NCI-H187 (cell line): Measurements from ENCODE around the gene OXCT1.

Source experiments
- DNase-seq, 2 experiments: peaks; one replicate each; lab custom pipeline; 2025; lab: John Stamatoyannopoulos, UW

The OXCT1 gene

GRCh38 chr5:41869724-41870626 lies at the start of gene OXCT1:
Gene OXCT1 (minus strand): TSS chr5:41870425. CDS start chr5:41870358, 67 bp downstream.
- peak; percentile 71 to 93 for DNase-seq

DNA sequence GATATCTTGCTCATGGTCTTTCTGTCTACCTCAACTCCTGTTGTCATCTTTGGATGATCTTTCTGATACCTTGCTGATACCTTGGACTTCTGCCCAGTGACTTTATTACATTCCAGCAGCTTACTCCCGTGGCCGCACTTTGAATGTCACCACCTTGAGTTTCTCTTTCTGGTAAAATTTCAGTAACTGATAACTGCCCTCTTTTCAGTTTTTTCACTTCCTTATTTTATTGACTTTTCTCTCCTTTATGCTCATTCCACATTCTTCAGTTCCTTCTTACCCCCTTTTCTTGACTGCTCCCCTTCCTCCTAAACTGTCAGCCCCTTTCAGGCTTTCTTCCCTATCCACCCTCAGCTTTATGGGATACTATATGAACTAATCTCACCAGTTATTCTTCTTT lies 47.9 kb upstream of the OXCT1 start:
- no peak for DNase-seq

DNA sequence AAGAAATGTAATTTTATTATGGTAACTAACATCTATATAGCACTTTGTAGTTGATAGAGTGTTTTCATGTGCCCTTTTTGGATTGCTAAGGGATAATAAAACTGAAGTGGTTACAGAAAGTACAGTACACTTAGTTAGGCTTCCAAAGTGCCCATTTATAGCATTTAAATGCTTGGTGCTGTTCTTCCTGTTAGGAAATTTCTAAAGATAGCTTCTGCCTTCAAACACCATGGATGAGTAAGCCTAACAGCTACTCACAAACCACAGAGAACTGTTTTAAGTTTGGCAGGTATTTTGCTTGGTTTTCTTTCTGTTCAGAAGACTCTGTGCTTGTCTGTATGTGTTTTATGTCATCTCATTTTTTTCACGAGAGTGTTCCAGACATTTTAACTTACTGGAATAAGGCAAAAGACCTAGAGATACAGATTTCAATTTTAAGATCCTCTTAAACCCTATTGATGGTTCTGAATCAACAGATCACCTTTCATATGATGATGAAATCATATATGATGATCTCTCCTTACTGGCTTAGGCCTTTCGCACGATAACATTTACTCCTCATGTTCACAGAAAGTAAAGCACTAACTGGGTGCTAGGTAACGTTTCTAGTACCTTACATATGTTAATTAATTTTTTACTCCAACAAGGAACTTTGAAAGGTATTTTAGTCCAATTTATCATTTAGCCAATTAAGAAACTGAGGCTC lies 38.3 kb upstream of the OXCT1 start:
- no peak for DNase-seq

DNA sequence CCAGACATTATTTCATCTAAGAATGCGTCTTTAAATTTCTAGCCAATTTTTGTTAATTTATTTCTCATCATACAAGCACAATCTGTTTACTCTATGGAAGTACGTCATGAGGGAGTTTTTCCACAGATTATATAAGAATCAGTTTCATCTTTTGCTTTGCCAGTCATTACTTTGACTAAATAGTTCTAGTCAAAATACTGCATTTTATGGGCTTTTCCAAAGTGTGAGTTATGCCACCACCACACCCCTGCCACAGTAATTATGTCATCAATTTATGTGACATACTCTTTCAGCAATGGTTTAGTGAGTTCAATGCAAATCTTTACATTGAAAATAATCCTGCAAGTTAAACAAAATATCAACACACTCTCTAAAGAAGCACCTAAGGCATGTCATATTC lies 35.9 kb upstream of the OXCT1 start:
- DNase-seq = no peak

DNA sequence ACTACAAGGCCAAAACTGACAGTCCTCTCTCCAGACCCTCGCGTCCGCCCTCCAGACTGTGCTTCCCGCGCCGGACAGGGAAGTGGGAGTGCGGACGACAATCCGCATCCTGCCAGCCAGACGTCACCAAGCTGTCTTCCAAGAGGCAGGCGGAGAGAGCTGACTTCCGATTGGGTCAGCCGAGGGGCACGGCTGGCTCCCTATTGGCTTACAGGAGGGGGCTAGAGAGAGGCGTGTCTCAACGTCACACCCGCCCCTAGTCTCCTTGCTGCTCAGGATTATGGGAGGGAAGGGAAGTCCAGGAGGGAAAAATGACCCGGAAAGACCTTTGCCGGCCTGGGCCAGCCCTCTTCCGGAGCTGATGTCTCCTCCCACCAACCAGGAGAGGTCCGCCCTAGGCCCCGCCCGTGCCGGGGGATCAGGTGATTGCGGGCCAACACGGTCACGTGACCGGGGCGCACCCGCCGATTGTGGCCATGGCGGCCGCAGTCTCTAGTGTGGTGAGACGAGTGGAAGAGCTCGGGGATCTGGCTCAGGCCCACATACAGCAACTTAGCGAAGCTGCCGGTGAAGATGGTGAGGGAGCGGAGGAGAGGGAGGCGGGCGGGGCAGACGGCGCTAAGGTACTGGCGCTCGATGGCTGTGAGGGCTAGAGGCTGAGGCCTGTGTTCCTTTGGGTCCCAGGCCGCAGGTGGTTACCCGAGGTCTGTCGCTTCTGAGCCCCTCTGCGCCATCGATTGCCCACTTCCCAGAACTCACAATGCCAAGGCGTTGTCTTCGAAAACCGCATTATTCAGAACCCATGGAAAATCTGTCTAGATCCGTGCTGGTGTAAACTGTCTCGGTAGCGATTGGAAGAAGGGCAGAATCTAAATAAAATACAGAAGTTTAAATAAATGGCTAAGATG lies 33.9 kb upstream of the OXCT1 start, which contains the start of gene RIMOC1:
Gene RIMOC1 (plus strand): TSS at position 453 of the 908 bp plus-strand sequence. CDS start 24 bp downstream, at position 477.
- DNase-seq = peak; percentile 99

DNA sequence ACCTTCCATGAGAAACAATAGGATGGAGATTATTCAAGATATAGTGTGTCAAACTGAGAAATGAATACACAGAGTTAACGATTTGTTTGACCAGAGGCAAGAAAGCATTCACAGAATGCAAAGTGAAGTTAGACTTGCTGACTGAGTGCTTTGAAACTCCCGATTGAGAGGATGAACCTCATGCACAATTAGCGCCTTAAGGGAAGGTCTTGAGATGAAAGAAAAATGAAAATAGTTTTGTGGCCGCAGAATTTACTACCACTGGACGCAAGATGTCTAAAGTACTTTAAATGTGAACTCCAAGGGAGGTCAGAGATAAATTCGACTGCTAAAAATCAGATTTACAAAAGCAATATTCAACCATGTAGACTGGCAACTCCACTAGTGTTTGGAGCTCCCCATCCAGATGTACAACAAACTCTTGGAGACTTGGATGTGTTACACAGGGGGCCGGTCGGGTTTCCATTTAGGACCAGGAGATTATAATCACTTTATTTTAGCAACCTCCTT lies 33.2 kb upstream of the OXCT1 start:
- no peak for DNase-seq

DNA sequence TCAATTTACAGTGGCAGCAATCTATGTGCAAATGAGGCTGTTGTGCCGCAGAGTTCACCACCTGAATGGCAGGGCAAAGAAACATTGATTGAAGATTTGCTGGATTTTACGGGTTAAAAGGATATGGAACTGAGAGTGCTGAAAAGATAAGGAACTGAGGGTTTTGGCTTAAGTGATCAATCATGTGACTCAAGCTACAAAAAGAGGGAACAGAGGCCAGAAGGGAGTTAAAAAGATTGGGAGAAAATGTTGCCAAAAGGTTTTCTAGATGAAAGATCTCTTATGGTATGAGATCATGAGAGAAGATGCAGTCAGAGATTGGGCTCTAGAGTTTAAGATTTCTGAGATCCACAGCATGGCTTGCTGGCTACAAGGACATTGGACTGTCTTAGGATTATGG lies 26.0 kb upstream of the OXCT1 start:
- no peak for DNase-seq

- no peak for DNase-seq
Observed at GRCh38 chr5:41893074-41893851, 23.0 kb upstream of the OXCT1 start.

DNA sequence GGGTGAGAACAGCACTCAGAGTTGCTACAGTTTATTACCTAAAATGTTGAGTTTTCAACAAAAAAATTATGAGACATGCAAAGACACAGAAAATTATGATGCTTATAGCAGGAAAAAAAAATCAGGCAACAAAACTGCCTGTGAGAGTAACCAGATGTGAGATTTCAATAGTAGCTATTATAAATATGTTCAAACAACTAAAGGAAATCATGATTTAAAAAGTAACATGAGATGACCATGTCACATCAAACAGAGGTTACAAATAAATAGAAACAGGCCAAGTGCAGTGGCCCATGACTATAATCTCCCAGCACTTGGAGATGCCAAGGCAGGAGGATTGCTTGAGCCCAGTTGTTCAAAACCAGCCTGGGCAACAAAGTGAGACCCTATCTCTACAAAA lies 21.8 kb upstream of the OXCT1 start:
- no peak for DNase-seq

- DNase-seq = no peak
Observed at GRCh38 chr5:41891066-41891707, 21.0 kb upstream of the OXCT1 start.

DNA sequence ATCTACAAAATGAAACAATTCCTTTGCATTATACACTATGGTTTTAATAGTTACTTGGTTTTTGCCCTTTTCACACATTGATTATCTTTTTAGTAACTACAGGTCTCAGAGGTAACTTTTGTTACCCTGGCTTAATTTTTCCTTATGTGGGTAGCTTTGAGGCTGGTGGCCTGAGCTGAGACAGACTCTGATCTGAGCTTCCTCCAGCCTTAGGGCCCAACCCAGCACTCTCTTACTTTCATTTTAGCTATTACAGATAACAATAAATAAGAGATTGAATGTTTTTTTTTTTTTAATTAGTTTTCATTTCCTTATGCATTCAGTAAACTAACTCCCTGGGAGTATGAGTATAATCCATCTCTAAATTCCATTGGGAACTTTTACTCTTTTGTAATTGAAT lies 15.1 kb upstream of the OXCT1 start:
- no peak for DNase-seq

GRCh38 chr5:41883936-41884335 lies 13.7 kb upstream of the OXCT1 start:
- DNase-seq = no peak

DNA sequence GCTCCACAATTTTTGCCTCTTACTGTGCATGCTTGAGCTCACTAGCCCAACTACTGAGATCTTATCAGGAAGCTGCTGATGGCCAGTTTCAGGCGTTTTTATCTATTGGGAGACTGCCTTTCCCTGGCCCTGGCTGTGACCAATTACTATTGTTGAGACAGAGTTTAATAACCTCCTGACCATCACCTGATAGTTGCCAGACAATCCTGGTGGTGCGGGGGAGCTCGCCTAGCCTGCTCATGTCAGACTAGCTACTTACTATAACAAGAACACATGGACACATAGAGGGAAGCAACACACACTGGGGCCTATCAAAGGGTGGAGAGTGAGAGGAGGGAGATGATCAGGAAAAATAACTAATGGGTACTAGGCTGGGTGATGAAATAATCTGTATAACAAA lies 13.0 kb upstream of the OXCT1 start:
- no peak for DNase-seq

DNA sequence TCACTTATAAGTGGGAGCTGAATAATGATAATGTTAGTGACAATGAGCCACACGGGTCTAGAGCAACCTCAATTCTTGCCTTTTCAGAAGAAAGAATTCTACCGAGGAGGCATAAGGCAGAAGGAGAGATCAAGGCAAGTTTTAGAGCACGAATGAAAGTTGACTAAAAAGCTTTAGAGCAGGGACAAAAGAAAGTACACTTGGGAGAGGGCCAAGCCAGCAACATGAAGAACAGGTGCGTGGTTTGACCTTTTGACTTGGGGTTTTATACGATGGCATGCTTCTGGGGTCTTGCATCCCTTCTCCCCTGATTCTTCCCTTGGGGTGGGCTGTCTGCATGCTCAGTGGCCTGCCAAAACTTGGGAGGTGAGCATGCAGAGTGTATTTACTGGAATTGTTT lies 12.5 kb upstream of the OXCT1 start:
- DNase-seq = no peak

- DNase-seq = no peak
Observed at GRCh38 chr5:41878643-41879478, 8.6 kb upstream of the OXCT1 start.

DNA sequence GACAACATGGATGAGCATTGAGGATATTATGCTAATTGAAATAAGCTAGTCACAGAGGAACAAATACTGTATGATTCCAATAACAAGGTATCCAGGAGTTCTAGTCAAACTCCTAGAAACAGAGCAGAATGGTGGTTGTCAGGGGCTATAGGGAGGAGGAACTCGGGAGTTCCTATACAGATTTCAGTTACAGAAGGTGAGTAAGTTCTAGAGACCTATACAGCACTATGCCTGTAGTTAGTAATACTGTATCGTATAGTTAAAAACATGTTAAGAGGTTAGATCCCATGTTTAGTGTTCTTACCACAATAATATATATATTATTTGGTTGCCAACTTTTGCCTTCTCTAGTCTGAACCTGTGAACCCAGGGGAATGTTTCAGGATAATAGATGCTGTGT lies 7.9 kb upstream of the OXCT1 start:
- DNase-seq = no peak

DNA sequence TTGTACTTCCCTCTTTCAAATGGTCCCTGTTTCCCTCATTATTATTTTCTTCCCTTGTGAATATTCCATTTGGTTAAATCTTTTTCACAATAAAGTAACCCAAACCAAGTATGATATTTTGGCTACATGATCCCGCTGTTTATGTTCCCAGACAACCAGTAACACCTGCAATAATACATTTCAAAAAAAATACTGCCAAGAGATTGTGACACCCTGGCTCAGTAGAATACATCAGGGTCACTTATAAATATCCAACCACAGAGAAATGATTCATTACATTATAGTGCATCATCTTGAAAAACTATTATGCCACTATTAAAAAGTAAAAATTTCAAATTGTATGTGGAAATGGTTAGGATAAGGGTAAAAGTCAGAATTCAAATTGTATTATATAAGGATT lies 7.2 kb upstream of the OXCT1 start:
- no peak for DNase-seq

DNA sequence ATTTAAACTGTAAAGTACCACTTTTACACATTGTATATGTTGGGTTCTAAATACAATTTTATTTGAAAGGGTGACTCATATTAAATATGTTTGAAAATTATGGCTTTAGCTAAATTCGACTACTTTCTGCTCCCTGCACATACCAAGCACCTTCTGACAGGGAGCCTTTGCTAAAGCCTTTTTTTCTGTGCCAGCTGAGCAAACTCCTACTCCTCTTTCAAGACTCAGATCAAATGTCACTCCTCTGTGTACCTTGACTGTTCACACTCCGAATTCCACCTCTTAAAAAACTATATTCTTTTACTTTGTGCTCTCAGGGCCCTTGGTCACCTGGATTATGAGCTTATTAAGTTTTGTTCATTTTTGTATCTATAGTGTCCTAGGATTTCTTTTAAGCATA lies 6.5 kb upstream of the OXCT1 start:
- no peak for DNase-seq

DNA sequence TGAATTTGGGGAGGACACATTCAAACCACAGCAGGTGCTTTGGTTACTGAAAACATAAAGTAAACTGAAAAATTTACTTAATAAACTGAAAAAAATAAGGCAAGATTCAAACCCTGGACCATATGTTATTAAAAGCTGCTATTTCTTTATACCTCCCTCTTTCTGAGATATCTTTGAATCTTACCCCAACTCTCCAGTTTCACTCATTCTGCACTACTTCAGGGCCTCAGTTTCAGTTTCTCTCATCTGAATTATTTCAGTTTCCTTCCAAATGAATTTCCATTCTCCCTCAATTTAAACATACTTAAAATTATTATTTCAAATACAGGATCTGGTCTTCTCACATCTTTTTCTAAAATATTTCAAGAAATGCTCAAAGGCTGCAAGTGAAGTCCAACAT lies 4.9 kb upstream of the OXCT1 start:
- DNase-seq = no peak
